H1 (cell line): ENCODE measurements around the gene PLXDC2. TPM values are rescaled to one million over a fixed set of nuclear protein-coding genes. Genes with fewer than 3 reads are reported as not detected.

Source experiments
- CBX8 ChIP-seq: fragments of 300-800, 300-1000 bp; sonication (generic); IDR thresholded peaks from 2 replicates; pipeline ENCODE4 v1.7.1; 2016; ENCODE audit warnings: low read depth, low read length, borderline replicate concordance
- CHD2 ChIP-seq: IDR thresholded peaks from 2 replicates; pipeline ENCODE4 v1.6.1; 2012; ENCODE audit warnings: low read length, improper control_type of control experiment
- GTF2F1 ChIP-seq: IDR thresholded peaks from 2 replicates; pipeline ENCODE4 v1.6.1; 2012; ENCODE audit warnings: low read depth, low read length, improper control_type of control experiment, borderline replicate concordance
- JUND ChIP-seq: IDR thresholded peaks from 2 replicates; pipeline ENCODE4 v1.6.1; 2011; ENCODE audit warnings: mild to moderate bottlenecking, improper control_type of control experiment, low read length
- KDM5A ChIP-seq: fragments of 200-600 bp; IDR thresholded peaks from 2 replicates; pipeline ENCODE4 v1.7.1; 2012; ENCODE audit warnings: mild to moderate bottlenecking, low read length, inconsistent platforms, mixed read lengths
- PHF8 ChIP-seq: fragments of 200-600 bp; sonication (generic); conservative IDR thresholded peaks from 2 replicates; pipeline ENCODE4 v1.7.1; 2012; ENCODE audit warnings: low read depth, mild to moderate bottlenecking, inconsistent platforms, low read length, moderate library complexity
- POLR2AphosphoS5 ChIP-seq: IDR thresholded peaks from 2 replicates; pipeline ENCODE4 v1.6.1; 2011; ENCODE audit warnings: low read depth, low read length
- SP4 ChIP-seq: IDR thresholded peaks from 2 replicates; pipeline ENCODE4 v1.6.1; 2012; ENCODE audit warnings: low read length, inconsistent platforms
- SRF ChIP-seq: IDR thresholded peaks from 2 replicates; pipeline ENCODE4 v1.6.1; 2011; ENCODE audit warnings: mild to moderate bottlenecking, low read depth, low read length, moderate library complexity
- SUZ12 ChIP-seq: fragments of 200-600 bp; sonication (generic); IDR thresholded peaks from 2 replicates; pipeline ENCODE4 v1.6.1; 2012; ENCODE audit warnings: mild to moderate bottlenecking, inconsistent platforms, low read length, moderate library complexity, mixed read lengths
- polyA plus RNA-seq, 7 experiments: library from polyadenylated mRNA; depleted of rRNA in 3 of 7; stranded (reverse) in 5 of 7; unstranded in 2 of 7; fragments of >200 nt in 5 of 7; fragments of 200-250 nt in 2 of 7; gene quantifications; 1 replicate in 5 of 7; 2 replicates in 1 of 7; 4 replicates in 1 of 7; pipeline versions ENCODE4 v1.2.1 to v1.2.3, GENCODE V29; 2011 to 2013; ENCODE audit warnings: missing spikeins in 2 of 7, mixed read lengths in 2 of 7
- total RNA-seq: library from RNA; stranded (reverse); fragmentation: NEBNext Ultra II Directional; extraction: Animal tissue kit (Norgen Biotek cat#: 25700); gene quantifications from 2 replicates; pipeline ENCODE4 v1.2.1, GENCODE V29; 2021
- TF ChIP-seq, protein P1 (sequence below): fragments of 300-600 bp; sonication (generic); IDR thresholded peaks from 2 replicates; pipeline ENCODE4 v1.7.1; 2012; ENCODE audit warnings: low read length, moderate library complexity, mild to moderate bottlenecking, inconsistent platforms; ENCODE audit not compliant: insufficient replicate concordance
- TF ChIP-seq, protein P2 (sequence below): IDR thresholded peaks from 2 replicates; pipeline ENCODE4 v1.6.1; 2012; ENCODE audit warnings: inconsistent platforms

The PLXDC2 gene
- total and polyA plus RNA-seq, 2 of the 8 experiments (the other 6 are each of a cell fraction or from before 2014, with no cell fraction given): 23.0 to 40.5 TPM

DNA sequence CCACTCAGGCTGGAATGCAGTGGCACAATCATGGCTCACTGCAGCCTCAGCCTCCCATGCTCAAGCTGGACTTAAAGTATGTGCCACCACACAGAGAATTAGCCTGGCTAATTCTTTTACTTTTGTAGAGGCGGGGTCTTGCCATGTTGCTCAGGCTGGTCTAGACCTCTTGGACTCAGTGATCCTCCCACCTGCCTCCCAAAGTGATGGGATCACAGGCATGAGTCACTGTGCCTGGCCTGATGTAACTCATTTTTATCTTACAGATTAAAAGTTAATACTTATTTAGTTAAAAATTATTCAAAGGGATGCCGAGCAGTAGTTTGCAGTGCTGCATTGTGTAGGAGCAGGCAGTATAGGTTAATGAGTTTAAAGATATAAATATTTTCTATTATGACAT lies 12.6 kb upstream of the PLXDC2 start (continued):
- TF ChIP-seq, protein P1, sequence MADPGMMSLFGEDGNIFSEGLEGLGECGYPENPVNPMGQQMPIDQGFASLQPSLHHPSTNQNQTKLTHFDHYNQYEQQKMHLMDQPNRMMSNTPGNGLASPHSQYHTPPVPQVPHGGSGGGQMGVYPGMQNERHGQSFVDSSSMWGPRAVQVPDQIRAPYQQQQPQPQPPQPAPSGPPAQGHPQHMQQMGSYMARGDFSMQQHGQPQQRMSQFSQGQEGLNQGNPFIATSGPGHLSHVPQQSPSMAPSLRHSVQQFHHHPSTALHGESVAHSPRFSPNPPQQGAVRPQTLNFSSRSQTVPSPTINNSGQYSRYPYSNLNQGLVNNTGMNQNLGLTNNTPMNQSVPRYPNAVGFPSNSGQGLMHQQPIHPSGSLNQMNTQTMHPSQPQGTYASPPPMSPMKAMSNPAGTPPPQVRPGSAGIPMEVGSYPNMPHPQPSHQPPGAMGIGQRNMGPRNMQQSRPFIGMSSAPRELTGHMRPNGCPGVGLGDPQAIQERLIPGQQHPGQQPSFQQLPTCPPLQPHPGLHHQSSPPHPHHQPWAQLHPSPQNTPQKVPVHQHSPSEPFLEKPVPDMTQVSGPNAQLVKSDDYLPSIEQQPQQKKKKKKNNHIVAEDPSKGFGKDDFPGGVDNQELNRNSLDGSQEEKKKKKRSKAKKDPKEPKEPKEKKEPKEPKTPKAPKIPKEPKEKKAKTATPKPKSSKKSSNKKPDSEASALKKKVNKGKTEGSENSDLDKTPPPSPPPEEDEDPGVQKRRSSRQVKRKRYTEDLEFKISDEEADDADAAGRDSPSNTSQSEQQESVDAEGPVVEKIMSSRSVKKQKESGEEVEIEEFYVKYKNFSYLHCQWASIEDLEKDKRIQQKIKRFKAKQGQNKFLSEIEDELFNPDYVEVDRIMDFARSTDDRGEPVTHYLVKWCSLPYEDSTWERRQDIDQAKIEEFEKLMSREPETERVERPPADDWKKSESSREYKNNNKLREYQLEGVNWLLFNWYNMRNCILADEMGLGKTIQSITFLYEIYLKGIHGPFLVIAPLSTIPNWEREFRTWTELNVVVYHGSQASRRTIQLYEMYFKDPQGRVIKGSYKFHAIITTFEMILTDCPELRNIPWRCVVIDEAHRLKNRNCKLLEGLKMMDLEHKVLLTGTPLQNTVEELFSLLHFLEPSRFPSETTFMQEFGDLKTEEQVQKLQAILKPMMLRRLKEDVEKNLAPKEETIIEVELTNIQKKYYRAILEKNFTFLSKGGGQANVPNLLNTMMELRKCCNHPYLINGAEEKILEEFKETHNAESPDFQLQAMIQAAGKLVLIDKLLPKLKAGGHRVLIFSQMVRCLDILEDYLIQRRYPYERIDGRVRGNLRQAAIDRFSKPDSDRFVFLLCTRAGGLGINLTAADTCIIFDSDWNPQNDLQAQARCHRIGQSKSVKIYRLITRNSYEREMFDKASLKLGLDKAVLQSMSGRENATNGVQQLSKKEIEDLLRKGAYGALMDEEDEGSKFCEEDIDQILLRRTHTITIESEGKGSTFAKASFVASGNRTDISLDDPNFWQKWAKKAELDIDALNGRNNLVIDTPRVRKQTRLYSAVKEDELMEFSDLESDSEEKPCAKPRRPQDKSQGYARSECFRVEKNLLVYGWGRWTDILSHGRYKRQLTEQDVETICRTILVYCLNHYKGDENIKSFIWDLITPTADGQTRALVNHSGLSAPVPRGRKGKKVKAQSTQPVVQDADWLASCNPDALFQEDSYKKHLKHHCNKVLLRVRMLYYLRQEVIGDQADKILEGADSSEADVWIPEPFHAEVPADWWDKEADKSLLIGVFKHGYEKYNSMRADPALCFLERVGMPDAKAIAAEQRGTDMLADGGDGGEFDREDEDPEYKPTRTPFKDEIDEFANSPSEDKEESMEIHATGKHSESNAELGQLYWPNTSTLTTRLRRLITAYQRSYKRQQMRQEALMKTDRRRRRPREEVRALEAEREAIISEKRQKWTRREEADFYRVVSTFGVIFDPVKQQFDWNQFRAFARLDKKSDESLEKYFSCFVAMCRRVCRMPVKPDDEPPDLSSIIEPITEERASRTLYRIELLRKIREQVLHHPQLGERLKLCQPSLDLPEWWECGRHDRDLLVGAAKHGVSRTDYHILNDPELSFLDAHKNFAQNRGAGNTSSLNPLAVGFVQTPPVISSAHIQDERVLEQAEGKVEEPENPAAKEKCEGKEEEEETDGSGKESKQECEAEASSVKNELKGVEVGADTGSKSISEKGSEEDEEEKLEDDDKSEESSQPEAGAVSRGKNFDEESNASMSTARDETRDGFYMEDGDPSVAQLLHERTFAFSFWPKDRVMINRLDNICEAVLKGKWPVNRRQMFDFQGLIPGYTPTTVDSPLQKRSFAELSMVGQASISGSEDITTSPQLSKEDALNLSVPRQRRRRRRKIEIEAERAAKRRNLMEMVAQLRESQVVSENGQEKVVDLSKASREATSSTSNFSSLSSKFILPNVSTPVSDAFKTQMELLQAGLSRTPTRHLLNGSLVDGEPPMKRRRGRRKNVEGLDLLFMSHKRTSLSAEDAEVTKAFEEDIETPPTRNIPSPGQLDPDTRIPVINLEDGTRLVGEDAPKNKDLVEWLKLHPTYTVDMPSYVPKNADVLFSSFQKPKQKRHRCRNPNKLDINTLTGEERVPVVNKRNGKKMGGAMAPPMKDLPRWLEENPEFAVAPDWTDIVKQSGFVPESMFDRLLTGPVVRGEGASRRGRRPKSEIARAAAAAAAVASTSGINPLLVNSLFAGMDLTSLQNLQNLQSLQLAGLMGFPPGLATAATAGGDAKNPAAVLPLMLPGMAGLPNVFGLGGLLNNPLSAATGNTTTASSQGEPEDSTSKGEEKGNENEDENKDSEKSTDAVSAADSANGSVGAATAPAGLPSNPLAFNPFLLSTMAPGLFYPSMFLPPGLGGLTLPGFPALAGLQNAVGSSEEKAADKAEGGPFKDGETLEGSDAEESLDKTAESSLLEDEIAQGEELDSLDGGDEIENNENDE: no peak
- TF ChIP-seq JUND (no peak), CBX8 (no peak), POLR2AphosphoS5 (no peak), PHF8 (no peak), CHD2 (no peak), KDM5A (no peak), SP4 (no peak), SRF (no peak), SUZ12 (no peak), GTF2F1 (no peak)
- TF ChIP-seq, protein P2, sequence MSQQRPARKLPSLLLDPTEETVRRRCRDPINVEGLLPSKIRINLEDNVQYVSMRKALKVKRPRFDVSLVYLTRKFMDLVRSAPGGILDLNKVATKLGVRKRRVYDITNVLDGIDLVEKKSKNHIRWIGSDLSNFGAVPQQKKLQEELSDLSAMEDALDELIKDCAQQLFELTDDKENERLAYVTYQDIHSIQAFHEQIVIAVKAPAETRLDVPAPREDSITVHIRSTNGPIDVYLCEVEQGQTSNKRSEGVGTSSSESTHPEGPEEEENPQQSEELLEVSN: no peak
